ENCODE measurements around the gene COQ4. TPM values are rescaled to one million over a fixed set of nuclear protein-coding genes. Genes with fewer than 3 reads are reported as not detected.

The COQ4 gene
- total and polyA plus RNA-seq, 5 donors from 2014 or later, result 30.4 to 41.3 (median 32.8) TPM

GRCh38 chr9:128294142-128294541 lies 28.5 kb upstream of the COQ4 start:
- Mint-ChIP-seq H3K27ac (peak overlapping the region in 1 of 3 donors; percentile 59), H3K4me1 (peaks cover 0 to 4% (median 1%) of the 10 kb centered on the region in 4 donors), H3K4me3 (no peak overlapping the region), H3K27me3 (no peaks in the 10 kb centered on the region), H3K9me3 (no peaks in the 10 kb centered on the region), H3K36me3 (peaks cover 4% of the 10 kb centered on the region)
- Histone ChIP-seq H3K27me3 (ENCODE audit: control insufficient read depth, insufficient read depth, low read length) (no peaks in the 10 kb centered on the region), H3K9me3 (ENCODE audit: control insufficient read depth in 2 of 2, low read length in 2 of 2) (no peaks in the 10 kb centered on the region), H3K4me3 (ENCODE audit: low read depth, low read length) (no peak overlapping the region), H3K27ac (ENCODE audit: insufficient read depth, low read length, poor library complexity, severe bottlenecking) (no peak overlapping the region), H3K4me1 (ENCODE audit: control insufficient read depth, insufficient read depth, low read length, poor library complexity, severe bottlenecking) (no peaks in the 10 kb centered on the region), H3K36me3 (ENCODE audit: control insufficient read depth, insufficient read depth, low read length) (no peaks in the 10 kb centered on the region)
- ATAC-seq (ENCODE audit: low read depth in 2 of 2) (no peak), DNase-seq (no peak)

GRCh38 chr9:128296340-128297220 lies 26.1 kb upstream of the COQ4 start:
- no peaks in the 10 kb centered on the region for H3K4me1 ChIP-seq (ENCODE audit: control insufficient read depth, insufficient read depth, low read length, poor library complexity, severe bottlenecking)
- Mint-ChIP-seq H3K9me3 (no peaks in the 10 kb centered on the region), H3K4me3 (peak overlapping the region in 1 of 4 donors; percentile 21), H3K36me3 (peaks cover 4% of the 10 kb centered on the region), H3K27me3 (no peaks in the 10 kb centered on the region), H3K27ac (no peak overlapping the region), H3K4me1 (peaks cover 0 to 4% (median 1%) of the 10 kb centered on the region in 4 donors)
- no peaks in the 10 kb centered on the region for H3K9me3 ChIP-seq (ENCODE audit: control insufficient read depth in 2 of 2, low read length in 2 of 2)
- no peak overlapping the region for H3K27ac ChIP-seq (ENCODE audit: insufficient read depth, low read length, poor library complexity, severe bottlenecking)
- no peaks in the 10 kb centered on the region for H3K27me3 ChIP-seq (ENCODE audit: control insufficient read depth, insufficient read depth, low read length)
- DNase-seq (no peak), ATAC-seq (ENCODE audit: low read depth in 2 of 2) (no peak)
- H3K4me3 ChIP-seq (ENCODE audit: low read depth, low read length), result no peak overlapping the region
- H3K36me3 ChIP-seq (ENCODE audit: control insufficient read depth, insufficient read depth, low read length), result no peaks in the 10 kb centered on the region

GRCh38 chr9:128297221-128297773 lies 25.3 kb upstream of the COQ4 start:
- Mint-ChIP-seq H3K27me3 (no peaks in the 10 kb centered on the region), H3K4me3 (no peak overlapping the region), H3K36me3 (peaks cover 4% of the 10 kb centered on the region), H3K9me3 (no peaks in the 10 kb centered on the region), H3K27ac (peak overlapping the region in 1 of 3 donors; percentile 23), H3K4me1 (peaks cover 0 to 4% (median 1%) of the 10 kb centered on the region in 4 donors)
- Histone ChIP-seq H3K27me3 (ENCODE audit: control insufficient read depth, insufficient read depth, low read length) (no peaks in the 10 kb centered on the region), H3K9me3 (ENCODE audit: control insufficient read depth in 2 of 2, low read length in 2 of 2) (no peaks in the 10 kb centered on the region), H3K36me3 (ENCODE audit: control insufficient read depth, insufficient read depth, low read length) (no peaks in the 10 kb centered on the region), H3K4me3 (ENCODE audit: low read depth, low read length) (no peak overlapping the region), H3K4me1 (ENCODE audit: control insufficient read depth, insufficient read depth, low read length, poor library complexity, severe bottlenecking) (no peaks in the 10 kb centered on the region), H3K27ac (ENCODE audit: insufficient read depth, low read length, poor library complexity, severe bottlenecking) (no peak overlapping the region)
- DNase-seq (no peak), ATAC-seq (ENCODE audit: low read depth in 2 of 2) (no peak)

GRCh38 chr9:128298535-128299482 lies 23.8 kb upstream of the COQ4 start:
- no peaks in the 10 kb centered on the region for H3K36me3 ChIP-seq (ENCODE audit: control insufficient read depth, insufficient read depth, low read length)
- H3K9me3 Mint-ChIP-seq, result no peaks in the 10 kb centered on the region
- no peaks in the 10 kb centered on the region for H3K27me3 Mint-ChIP-seq
- DNase-seq (no peak), ATAC-seq (ENCODE audit: low read depth in 2 of 2) (no peak)
- no peak overlapping the region for H3K27ac Mint-ChIP-seq
- H3K4me1 ChIP-seq (ENCODE audit: control insufficient read depth, insufficient read depth, low read length, poor library complexity, severe bottlenecking), result no peaks in the 10 kb centered on the region
- no peaks in the 10 kb centered on the region for H3K9me3 ChIP-seq (ENCODE audit: control insufficient read depth in 2 of 2, low read length in 2 of 2)
- H3K4me3 ChIP-seq (ENCODE audit: low read depth, low read length), result no peak overlapping the region
- no peak overlapping the region for H3K27ac ChIP-seq (ENCODE audit: insufficient read depth, low read length, poor library complexity, severe bottlenecking)
- H3K4me3 Mint-ChIP-seq, result no peak overlapping the region
- H3K36me3 Mint-ChIP-seq, result peaks cover 4% of the 10 kb centered on the region
- H3K27me3 ChIP-seq (ENCODE audit: control insufficient read depth, insufficient read depth, low read length), result no peaks in the 10 kb centered on the region
- peaks cover 0 to 4% (median 1%) of the 10 kb centered on the region in 4 donors for H3K4me1 Mint-ChIP-seq

GRCh38 chr9:128304136-128304970 lies 18.3 kb upstream of the COQ4 start:
- no peaks in the 10 kb centered on the region for H3K27me3 ChIP-seq (ENCODE audit: control insufficient read depth, insufficient read depth, low read length)
- peaks cover 7% of the 10 kb centered on the region for H3K36me3 Mint-ChIP-seq
- ATAC-seq (ENCODE audit: low read depth in 2 of 2) (no peak), DNase-seq (no peak)
- H3K36me3 ChIP-seq (ENCODE audit: control insufficient read depth, insufficient read depth, low read length), result peaks cover 7% of the 10 kb centered on the region
- H3K9me3 Mint-ChIP-seq, result peaks cover 0 to 2% (median 0%) of the 10 kb centered on the region in 7 donors
- H3K27ac ChIP-seq (ENCODE audit: insufficient read depth, low read length, poor library complexity, severe bottlenecking), result no peak overlapping the region
- H3K27me3 Mint-ChIP-seq, result no peaks in the 10 kb centered on the region
- H3K27ac Mint-ChIP-seq, result peak overlapping the region; percentile 17 to 40 (median 38)
- no peak overlapping the region for H3K4me3 ChIP-seq (ENCODE audit: low read depth, low read length)
- no peaks in the 10 kb centered on the region for H3K9me3 ChIP-seq (ENCODE audit: control insufficient read depth in 2 of 2, low read length in 2 of 2)
- H3K4me1 ChIP-seq (ENCODE audit: control insufficient read depth, insufficient read depth, low read length, poor library complexity, severe bottlenecking), result no peaks in the 10 kb centered on the region
- H3K4me1 Mint-ChIP-seq, result peaks cover 0 to 4% (median 0%) of the 10 kb centered on the region in 4 donors
- H3K4me3 Mint-ChIP-seq, result no peak overlapping the region

- Mint-ChIP-seq H3K36me3 (peaks cover 8% of the 10 kb centered on the region), H3K27ac (peak overlapping the region in 2 of 3 donors; percentile 40 to 73), H3K4me3 (no peak overlapping the region), H3K9me3 (peaks cover 0 to 2% (median 0%) of the 10 kb centered on the region in 7 donors), H3K4me1 (peaks cover 0 to 4% (median 0%) of the 10 kb centered on the region in 4 donors), H3K27me3 (no peaks in the 10 kb centered on the region)
- DNase-seq (no peak), ATAC-seq (ENCODE audit: low read depth in 2 of 2) (no peak)
- Histone ChIP-seq H3K36me3 (ENCODE audit: control insufficient read depth, insufficient read depth, low read length) (peaks cover 13% of the 10 kb centered on the region), H3K9me3 (ENCODE audit: control insufficient read depth in 2 of 2, low read length in 2 of 2) (no peaks in the 10 kb centered on the region), H3K4me3 (ENCODE audit: low read depth, low read length) (no peak overlapping the region), H3K27ac (ENCODE audit: insufficient read depth, low read length, poor library complexity, severe bottlenecking) (no peak overlapping the region), H3K4me1 (ENCODE audit: control insufficient read depth, insufficient read depth, low read length, poor library complexity, severe bottlenecking) (no peaks in the 10 kb centered on the region), H3K27me3 (ENCODE audit: control insufficient read depth, insufficient read depth, low read length) (no peaks in the 10 kb centered on the region)
Measured at GRCh38 chr9:128304971-128305288, 17.7 kb upstream of the COQ4 start.

GRCh38 chr9:128309551-128309950 lies 13.1 kb upstream of the COQ4 start:
- Histone ChIP-seq H3K27me3 (ENCODE audit: control insufficient read depth, insufficient read depth, low read length) (no peaks in the 10 kb centered on the region), H3K9me3 (ENCODE audit: control insufficient read depth in 2 of 2, low read length in 2 of 2) (no peaks in the 10 kb centered on the region), H3K36me3 (ENCODE audit: control insufficient read depth, insufficient read depth, low read length) (peaks cover 33% of the 10 kb centered on the region), H3K27ac (ENCODE audit: insufficient read depth, low read length, poor library complexity, severe bottlenecking) (no peak overlapping the region), H3K4me1 (ENCODE audit: control insufficient read depth, insufficient read depth, low read length, poor library complexity, severe bottlenecking) (no peaks in the 10 kb centered on the region), H3K4me3 (ENCODE audit: low read depth, low read length) (no peak overlapping the region)
- DNase-seq (no peak), ATAC-seq (ENCODE audit: low read depth in 2 of 2) (no peak)
- Mint-ChIP-seq H3K4me1 (peaks cover 0 to 4% (median 0%) of the 10 kb centered on the region in 4 donors), H3K27me3 (no peaks in the 10 kb centered on the region), H3K27ac (no peak overlapping the region), H3K4me3 (no peak overlapping the region), H3K36me3 (peaks cover 14% of the 10 kb centered on the region), H3K9me3 (peaks cover 0 to 2% (median 0%) of the 10 kb centered on the region in 7 donors)
